OCI-LY3 (cell line): ENCODE results near the gene MAP3K12.

ENCODE experiments used
- H2AFZ ChIP-seq: fragments of 200-600, 300-600 bp; shearing (Covaris generic); 2 replicates; pipeline ENCODE4 v1.6.0; 2014; ENCODE audit warnings: antibody characterized with exemption, low read depth, low read length
- H3K27ac ChIP-seq: fragments of 200-600, 300-600 bp; sonication (generic); 2 replicates; pipeline ENCODE4 v1.5.1; 2014; ENCODE audit warnings: mild to moderate bottlenecking, low read length, moderate library complexity, mixed read lengths
- H3K27me3 ChIP-seq: fragments of 200-600, 300-600 bp; sonication (generic); 2 replicates; pipeline ENCODE4 v1.6.1; 2014; ENCODE audit warnings: low read depth, low read length, mixed read lengths
- H3K36me3 ChIP-seq: fragments of 200-600, 300-600 bp; sonication (generic); replicated peaks from 2 replicates; pipeline ENCODE3; 2014; ENCODE audit warnings: low read depth, low read length, mixed read lengths
- H3K4me1 ChIP-seq: fragments of 300-600, 200-600 bp; sonication (generic); 2 replicates; pipeline ENCODE4 v1.6.1; 2014; ENCODE audit warnings: low read length, mixed read lengths
- H3K4me2 ChIP-seq: fragments of 200-600, 300-600 bp; sonication (generic); 2 replicates; pipeline ENCODE4 v1.6.1; 2014; ENCODE audit warnings: low read length, mixed read lengths
- H3K4me3 ChIP-seq: fragments of 300-600, 200-600 bp; sonication (generic); 2 replicates; pipeline ENCODE4 v1.5.1; 2014; ENCODE audit warnings: antibody characterized with exemption, mild to moderate bottlenecking, low read length, moderate library complexity
- H3K79me2 ChIP-seq: fragments of 300-600, 200-600 bp; shearing (Covaris generic); 2 replicates; pipeline ENCODE4 v1.6.1; 2014; ENCODE audit warnings: mild to moderate bottlenecking, low read length, mixed read lengths
- H3K9ac ChIP-seq: fragments of 300-600, 200-600 bp; shearing (Covaris generic); 2 replicates; pipeline ENCODE4 v1.6.0; 2014; ENCODE audit warnings: mild to moderate bottlenecking, low read length, moderate library complexity
- H3K9me3 ChIP-seq: fragments of 200-600, 300-600 bp; shearing (Covaris generic); 2 replicates; pipeline ENCODE4 v1.6.1; 2014; ENCODE audit warnings: low read length, mixed read lengths; ENCODE audit not compliant: insufficient read depth
- H4K20me1 ChIP-seq: fragments of 200-600, 300-600 bp; sonication (generic); 2 replicates; pipeline ENCODE4 v1.6.1; 2016; ENCODE audit warnings: low read length, mixed read lengths; ENCODE audit not compliant: insufficient read depth
- EZH2phosphoT487 ChIP-seq: fragments of 200-600 bp; shearing (Covaris generic); IDR thresholded peaks from 2 replicates; pipeline ENCODE4 v1.6.1; 2018; ENCODE audit warnings: antibody characterized with exemption, mixed run types, low read depth
- TF ChIP-seq, protein P1 (sequence below): fragments of 200-600, 300-600 bp; sonication (generic); IDR thresholded peaks from 2 replicates; pipeline ENCODE4 v1.5.1; 2014; ENCODE audit warnings: antibody characterized with exemption, low read length, low read depth

The MAP3K12 gene

DNA sequence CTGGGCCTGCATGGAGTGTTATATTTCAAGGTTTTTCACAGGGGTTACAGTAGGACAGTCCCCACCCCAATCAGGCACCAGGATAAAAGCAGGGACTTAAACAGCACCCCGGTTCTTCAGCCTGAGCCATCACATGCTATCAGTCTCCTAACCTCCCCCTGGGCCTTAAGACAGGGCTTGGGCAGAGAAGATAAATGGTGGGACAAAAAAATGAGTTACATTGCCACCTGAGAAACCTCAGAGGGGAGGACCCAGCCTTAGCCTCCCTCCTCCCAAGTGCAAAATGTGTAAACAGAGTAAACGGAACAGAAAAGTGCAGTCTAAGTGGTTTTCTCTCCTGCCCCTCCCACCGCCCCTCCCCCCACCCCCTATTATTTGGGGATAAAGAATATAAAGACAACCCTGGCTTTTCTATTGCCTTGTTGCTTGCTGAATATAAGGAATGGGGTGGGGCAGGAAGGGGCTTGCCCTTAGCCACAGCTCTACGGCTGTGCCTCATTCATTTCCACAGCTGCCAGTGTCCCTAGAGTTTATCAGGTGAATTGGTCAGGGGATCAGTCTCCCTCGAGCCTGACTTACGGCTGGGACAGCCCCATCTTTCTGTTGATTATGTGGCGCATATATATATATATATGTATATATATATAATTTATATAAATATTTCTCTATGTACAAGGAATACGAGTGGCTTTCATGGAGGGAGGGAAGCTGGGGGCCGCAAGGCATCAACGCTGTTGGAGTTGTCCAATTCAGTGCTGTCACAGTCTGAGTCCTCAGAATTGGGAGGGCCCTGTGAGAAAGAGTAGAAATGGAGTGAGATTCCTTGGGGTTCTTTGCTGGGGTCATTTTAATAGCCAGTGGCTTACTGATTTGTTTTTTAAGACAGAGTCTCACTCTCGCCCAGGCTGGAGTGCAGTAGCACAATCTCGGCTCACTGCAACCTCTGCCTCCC, 18.5 kb downstream of the MAP3K12 start:
- peaks cover 59% of the 10 kb centered on the region for H4K20me1 ChIP-seq
- no peak overlapping the region for H3K27ac ChIP-seq
- 0 out of 2 replicates have a peak, but pooled peaks cover 4% of the 10 kb centered on the region for H3K4me1 ChIP-seq
- peaks cover 22% of the 10 kb centered on the region for H3K79me2 ChIP-seq
- H3K9ac ChIP-seq: no peak overlapping the region
- H2AFZ ChIP-seq: no peak overlapping the region
- H3K4me3 ChIP-seq: no peak overlapping the region
- H3K36me3 ChIP-seq: peaks cover 60% of the 10 kb centered on the region
- no peak for TF ChIP-seq EZH2phosphoT487
- TF ChIP-seq, protein P1, sequence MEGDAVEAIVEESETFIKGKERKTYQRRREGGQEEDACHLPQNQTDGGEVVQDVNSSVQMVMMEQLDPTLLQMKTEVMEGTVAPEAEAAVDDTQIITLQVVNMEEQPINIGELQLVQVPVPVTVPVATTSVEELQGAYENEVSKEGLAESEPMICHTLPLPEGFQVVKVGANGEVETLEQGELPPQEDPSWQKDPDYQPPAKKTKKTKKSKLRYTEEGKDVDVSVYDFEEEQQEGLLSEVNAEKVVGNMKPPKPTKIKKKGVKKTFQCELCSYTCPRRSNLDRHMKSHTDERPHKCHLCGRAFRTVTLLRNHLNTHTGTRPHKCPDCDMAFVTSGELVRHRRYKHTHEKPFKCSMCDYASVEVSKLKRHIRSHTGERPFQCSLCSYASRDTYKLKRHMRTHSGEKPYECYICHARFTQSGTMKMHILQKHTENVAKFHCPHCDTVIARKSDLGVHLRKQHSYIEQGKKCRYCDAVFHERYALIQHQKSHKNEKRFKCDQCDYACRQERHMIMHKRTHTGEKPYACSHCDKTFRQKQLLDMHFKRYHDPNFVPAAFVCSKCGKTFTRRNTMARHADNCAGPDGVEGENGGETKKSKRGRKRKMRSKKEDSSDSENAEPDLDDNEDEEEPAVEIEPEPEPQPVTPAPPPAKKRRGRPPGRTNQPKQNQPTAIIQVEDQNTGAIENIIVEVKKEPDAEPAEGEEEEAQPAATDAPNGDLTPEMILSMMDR: no peak
- H3K9me3 ChIP-seq: no peaks in the 10 kb centered on the region
- no peak overlapping the region for H3K4me2 ChIP-seq
- no peaks in the 10 kb centered on the region for H3K27me3 ChIP-seq

DNA sequence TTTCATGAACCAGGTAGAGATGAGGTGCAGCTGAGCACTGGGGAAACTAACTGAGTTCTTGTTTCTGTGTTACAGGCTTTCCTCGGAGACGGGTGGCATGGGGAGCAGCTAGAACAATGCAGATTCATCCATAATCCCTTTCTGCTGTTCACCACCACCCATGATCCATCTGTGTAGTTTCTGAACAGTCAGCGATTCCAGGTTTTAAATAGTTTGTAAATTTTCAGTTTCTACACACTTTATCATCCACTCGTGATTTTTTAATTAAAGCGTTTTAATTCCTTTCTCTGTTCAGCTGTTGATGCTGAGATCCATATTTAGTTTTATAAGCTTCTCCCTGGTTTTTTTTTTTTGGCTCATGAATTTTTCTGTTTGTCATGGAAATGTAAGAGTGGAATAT, 19.9 kb downstream of the MAP3K12 start:
- H3K9ac ChIP-seq: no peak overlapping the region
- TF ChIP-seq, protein P1: no peak
- TF ChIP-seq EZH2phosphoT487: no peak
- no peak overlapping the region for H3K4me2 ChIP-seq
- peaks cover 69% of the 10 kb centered on the region for H3K36me3 ChIP-seq
- no peaks in the 10 kb centered on the region for H3K9me3 ChIP-seq
- H4K20me1 ChIP-seq: peaks cover 72% of the 10 kb centered on the region
- no peak overlapping the region for H3K4me3 ChIP-seq
- H3K79me2 ChIP-seq: peaks cover 37% of the 10 kb centered on the region
- no peak overlapping the region for H3K27ac ChIP-seq
- 0 out of 2 replicates have a peak, but pooled peaks cover 4% of the 10 kb centered on the region for H3K4me1 ChIP-seq
- H2AFZ ChIP-seq: no peak overlapping the region
- H3K27me3 ChIP-seq: no peaks in the 10 kb centered on the region

DNA sequence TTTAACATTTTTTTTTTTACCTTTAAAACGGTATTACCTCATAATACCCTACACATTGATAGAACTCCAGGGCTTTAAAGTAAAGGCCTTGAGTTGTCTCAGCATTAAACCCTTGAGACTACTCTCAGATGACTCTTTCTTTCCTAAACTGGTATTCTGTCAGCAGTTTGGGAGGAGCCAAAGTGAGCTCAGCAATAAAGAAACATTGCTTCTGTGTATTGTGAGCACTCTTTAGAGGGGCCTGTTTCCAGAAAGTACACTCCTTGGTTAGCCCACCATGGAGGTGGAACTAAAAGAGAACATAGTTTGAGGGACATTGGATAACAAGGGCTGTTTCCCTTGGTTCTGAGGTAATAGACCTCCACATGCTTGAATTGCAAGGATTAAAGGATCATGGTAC, 20.4 kb downstream of the MAP3K12 start:
- H4K20me1 ChIP-seq: peaks cover 72% of the 10 kb centered on the region
- H3K27me3 ChIP-seq: no peaks in the 10 kb centered on the region
- H2AFZ ChIP-seq: no peak overlapping the region
- no peak overlapping the region for H3K4me3 ChIP-seq
- peaks cover 41% of the 10 kb centered on the region for H3K79me2 ChIP-seq
- TF ChIP-seq EZH2phosphoT487: no peak
- TF ChIP-seq, protein P1: no peak
- H3K4me2 ChIP-seq: no peak overlapping the region
- H3K27ac ChIP-seq: no peak overlapping the region
- peaks cover 73% of the 10 kb centered on the region for H3K36me3 ChIP-seq
- 0 out of 2 replicates have a peak, but pooled peaks cover 4% of the 10 kb centered on the region for H3K4me1 ChIP-seq
- no peak overlapping the region for H3K9ac ChIP-seq
- H3K9me3 ChIP-seq: no peaks in the 10 kb centered on the region

DNA sequence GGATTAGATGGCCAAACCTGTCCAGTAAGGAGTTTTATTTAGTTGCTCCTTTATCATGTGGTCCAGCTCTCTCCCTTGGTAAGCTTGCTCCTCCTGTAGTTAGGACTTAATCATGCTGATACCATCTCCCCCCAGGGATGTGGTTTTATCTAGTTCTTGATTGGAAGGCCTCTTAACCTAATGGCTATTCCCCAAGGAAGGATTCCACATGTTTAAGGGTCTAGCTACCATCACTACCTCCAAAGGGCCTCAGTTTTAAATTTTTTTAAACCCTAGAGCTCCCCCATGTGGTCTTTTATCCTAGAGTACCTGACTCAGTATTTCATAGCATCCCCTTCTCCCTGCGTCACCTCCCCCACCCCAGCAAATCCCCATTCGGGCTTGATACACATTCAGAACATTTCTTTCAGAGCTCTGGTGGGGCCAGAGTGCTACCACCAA, 22.5 kb downstream of the MAP3K12 start:
- H3K4me1 ChIP-seq: 0 out of 2 replicates have a peak, but pooled peaks cover 2% of the 10 kb centered on the region
- no peak overlapping the region for H2AFZ ChIP-seq
- H3K9ac ChIP-seq: no peak overlapping the region
- H3K4me3 ChIP-seq: no peak overlapping the region
- no peaks in the 10 kb centered on the region for H3K9me3 ChIP-seq
- no peak overlapping the region for H3K27ac ChIP-seq
- peaks cover 81% of the 10 kb centered on the region for H3K36me3 ChIP-seq
- H3K4me2 ChIP-seq: no peak overlapping the region
- H3K27me3 ChIP-seq: no peaks in the 10 kb centered on the region
- TF ChIP-seq, protein P1: peak; percentile 48
- TF ChIP-seq EZH2phosphoT487: no peak
- peaks cover 62% of the 10 kb centered on the region for H4K20me1 ChIP-seq
- peaks cover 61% of the 10 kb centered on the region for H3K79me2 ChIP-seq
